DMS53 (cell line): ENCODE data around the gene CAMTA1.
"Not testable (repeated sequence)": the region's sequence is repeated elsewhere in the genome, so short reads cannot be mapped to it uniquely, and the experiment has no call there.

Experiments used
- DNase-seq: peaks from one replicate; lab custom pipeline; 2025; lab: John Stamatoyannopoulos, UW

CAMTA1 gene

DNA sequence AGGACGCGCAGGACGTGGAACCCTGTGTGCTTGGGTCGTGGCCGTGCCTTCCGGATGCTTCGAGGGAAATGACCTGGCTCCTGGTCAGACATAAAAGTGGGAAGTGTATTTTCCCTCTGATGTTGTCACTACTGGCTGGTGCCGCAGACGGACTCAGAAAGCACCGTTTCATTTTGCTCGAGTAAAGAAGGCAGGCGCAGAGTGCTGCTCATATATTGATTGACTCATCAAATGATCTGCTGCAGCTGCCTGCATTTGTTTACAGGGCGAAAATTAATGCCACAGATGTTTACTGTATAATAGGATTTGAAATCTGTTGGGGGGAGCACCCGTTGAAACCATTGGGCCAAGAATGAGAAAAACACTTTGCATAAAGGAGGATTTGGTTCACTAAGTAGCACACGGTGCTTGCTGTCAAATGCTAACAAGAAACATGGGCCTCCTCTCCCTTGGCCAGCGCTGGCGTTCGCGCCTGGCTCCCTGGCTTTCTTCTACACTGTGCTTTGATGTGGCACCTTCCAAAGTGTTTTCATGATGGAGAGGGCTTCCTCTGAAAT lies 365.5 kb downstream of the CAMTA1 start:
- DNase-seq, result no peak

DNA sequence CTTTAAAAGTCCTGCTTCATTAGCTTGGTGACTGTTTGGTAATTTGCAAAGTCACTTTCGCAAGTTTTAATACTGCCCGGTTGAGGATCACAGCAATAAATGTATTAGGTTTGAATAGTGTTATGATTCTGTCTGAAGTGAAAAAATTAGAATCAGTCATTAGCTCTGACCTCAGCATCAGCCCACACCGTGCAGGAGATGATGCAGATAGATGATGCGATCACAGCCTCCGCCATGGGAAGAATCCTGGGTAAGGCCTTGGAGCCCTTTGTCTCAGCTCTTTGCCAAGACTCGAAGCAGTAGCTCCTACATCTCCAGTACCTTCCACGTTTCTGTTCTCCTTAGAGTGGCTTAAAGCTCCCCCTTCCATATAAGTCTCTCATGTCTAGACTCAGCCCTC lies 366.7 kb downstream of the CAMTA1 start:
- no peak for DNase-seq

- DNase-seq, result no peak
These were observed 367.4 kb downstream of the CAMTA1 start for GRCh38 chr1:7152655-7153054.

- no peak for DNase-seq
These were observed 368.2 kb downstream of the CAMTA1 start for GRCh38 chr1:7153464-7153863.

- DNase-seq, result no peak
These were observed 374.0 kb downstream of the CAMTA1 start for GRCh38 chr1:7159116-7159781.

DNA sequence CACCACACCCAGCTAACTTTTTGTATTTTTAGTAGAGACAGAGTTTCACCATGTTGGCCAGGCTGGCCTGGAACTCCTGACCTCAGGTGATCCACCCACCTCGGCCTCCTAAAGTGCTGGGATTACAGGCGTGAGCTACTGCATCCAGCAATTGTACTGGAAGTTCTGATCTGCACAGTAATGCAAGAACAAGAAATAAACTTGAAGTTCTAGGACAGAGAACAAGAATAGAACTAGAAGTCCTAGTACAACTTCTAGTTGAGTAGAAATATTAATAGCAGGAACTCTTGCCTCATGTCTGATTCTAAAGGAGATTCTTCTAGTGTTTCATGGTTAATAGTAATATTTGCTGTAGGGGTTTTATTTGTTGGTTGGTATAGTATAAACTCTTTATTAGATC lies 383.3 kb downstream of the CAMTA1 start:
- DNase-seq, result not testable (repeated sequence)

DNA sequence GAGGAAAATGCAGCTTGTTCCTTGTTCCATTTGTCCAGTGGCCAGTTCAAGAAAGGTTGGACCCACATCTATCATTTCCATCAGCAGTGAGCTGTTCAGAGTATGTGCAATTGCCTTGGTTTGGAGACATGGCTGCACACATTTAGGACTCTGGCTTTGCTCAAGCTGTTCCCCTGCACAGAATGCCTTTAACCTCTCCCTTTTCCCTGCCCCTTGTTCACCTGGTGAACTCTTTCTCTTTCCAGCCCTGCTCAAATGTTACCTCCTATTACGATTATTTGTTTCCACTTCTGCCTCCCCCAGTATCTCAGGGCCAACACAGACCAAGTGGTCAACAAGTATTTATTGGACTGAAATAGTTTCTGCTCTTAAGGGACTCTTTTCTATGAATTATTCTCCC lies 385.9 kb downstream of the CAMTA1 start:
- DNase-seq, result no peak

GRCh38 chr1:7171574-7171973 lies 386.3 kb downstream of the CAMTA1 start:
- DNase-seq, result no peak

DNA sequence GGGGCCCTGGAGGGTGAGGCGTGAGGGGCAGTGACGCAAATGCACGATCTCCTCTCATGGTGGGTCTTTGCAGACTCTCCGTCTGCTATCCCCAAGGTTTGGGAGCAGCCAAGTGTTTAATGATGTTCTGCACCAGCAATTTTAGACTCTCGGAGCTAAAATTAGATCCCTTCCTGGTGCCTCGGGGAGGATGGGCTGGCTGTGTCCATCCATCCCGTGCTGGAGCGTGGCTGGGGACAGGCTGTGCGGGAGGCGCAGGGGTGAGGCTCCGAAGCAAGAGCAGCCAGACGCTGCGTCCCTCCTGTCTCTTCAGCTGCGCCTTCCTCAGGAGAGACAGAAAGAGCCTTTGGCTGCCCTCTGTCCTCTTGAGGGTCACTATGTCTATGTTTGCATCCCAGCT lies 387.6 kb downstream of the CAMTA1 start:
- no peak for DNase-seq

DNA sequence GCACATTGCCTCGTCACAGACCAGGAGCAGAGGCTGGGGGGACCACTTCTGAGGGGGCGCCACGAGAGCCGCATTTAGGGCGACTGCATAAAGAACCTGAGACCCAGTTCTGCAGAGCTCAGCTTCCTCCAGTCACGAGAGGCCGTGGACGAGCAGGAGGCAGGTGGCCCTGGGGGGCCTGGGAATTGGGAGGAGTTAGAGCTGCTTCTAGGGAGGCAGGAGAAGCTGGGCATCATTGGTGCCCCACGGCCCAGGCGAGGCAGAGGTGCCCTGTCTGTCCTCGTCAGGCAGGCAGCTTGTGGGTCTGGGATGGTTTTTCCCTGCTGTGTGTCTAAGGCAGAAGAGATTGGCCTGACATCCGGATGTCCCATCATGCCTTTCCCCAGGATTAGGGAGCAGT lies 389.3 kb downstream of the CAMTA1 start:
- no peak for DNase-seq

GRCh38 chr1:7174980-7175906 lies 390.0 kb downstream of the CAMTA1 start:
- no peak for DNase-seq

GRCh38 chr1:7177021-7177420 lies 391.8 kb downstream of the CAMTA1 start:
- DNase-seq, result peak; percentile 14

DNA sequence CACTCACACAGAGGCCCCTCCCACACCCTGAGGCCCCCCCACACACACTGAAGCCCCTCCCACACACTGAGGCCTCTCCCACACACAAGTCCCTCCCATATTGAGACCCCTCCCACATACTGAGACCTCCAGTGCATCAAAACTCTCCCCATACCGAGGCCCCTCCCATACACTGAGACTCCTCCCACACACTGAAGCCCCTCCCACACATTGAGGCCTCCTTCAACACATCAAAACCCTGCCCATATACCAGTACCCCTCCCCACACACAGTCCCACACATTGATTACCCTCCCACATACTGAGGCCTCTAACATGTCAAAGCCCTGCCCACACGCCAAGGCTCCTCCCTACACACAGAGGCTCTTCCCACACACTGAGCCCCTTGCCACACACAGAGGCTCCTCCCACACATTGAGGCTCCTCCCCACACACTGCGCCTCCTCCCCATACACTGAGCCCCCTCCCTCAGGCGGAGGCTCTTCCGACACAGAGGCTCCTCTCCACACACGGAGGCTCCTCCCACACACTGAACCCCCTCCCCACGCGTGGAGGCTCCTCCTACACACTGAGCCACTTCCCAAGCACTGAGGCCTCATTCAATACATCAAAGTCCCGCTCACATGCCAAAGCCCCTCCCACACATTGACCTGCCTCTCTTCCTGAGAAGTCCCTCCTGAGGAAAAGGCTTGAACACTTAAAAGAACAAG lies 392.3 kb downstream of the CAMTA1 start:
- no peak for DNase-seq

DNA sequence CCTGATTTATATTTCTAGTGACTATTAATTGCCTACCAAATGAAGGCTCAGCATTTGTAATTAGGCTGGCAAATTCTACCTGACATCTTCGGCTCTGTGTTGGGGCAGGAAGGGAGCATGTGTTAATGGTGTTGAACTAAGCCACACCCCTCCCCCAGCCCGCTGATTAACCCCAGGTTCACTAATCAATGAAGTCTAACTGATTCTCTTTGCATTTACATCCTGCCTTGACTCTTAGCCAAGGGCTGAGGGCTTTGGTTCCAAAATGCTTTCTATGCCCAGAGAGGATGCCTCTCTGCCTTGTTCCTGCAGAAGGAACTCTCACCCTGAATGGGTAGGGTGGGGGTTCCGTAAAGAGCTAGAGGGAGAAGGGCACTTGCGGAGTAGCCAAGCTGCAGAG lies 393.1 kb downstream of the CAMTA1 start:
- no peak for DNase-seq

DNA sequence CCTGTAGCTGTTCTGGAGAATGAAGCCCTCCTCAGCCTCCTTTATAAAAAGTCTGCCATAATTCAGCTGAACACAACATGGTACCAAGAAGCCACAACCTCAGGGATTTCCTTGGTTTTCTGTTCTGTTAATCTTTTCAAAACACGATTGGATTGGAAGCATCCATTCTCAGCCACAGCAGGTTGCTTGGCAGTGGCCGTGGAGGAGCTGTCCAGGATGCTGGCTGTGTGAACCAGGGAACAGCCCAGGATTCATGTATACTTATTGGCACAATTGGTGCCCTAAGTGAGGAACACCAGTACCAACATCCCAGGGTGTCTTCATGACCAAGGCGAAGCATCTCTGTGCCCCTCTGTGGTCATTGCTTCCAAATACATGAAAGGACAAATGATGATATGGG lies 393.5 kb downstream of the CAMTA1 start:
- DNase-seq, result no peak

- no peak for DNase-seq
These were observed 400.5 kb downstream of the CAMTA1 start for GRCh38 chr1:7185721-7186120.

DNA sequence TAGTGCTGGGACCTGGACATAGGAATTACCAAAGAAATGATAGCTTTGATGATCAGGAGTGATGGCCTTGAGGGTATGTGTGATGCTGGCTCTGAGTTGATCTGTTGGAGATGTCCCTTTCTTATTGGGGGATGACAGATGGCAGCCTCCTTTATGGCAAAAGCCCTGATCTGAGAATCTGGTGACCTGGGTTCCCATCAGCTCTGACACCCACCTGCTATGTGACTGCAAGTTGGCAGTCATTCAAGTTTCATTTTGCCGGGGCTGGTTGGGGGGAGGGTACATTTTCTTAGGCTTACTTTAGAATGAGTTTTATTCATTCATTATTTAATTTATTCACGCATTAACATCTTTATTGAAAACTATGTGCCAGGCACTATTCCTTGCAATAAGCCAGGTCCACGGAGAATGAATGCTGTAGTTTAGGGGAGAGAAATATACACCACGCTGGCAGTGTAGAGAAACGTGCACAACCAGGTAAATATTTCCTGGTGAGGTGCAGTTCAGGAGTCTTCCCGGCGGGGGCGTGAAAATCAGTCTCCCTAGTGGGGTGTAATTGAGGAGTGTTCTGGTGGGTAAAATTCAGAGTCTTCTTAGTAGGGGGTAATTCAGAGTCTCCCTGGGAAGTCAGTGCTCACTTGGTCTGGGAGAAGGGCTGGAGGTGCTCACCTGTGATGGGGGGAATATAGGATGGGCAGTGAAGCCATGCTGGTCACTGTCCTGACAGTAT lies 401.3 kb downstream of the CAMTA1 start:
- peak; percentile 20 for DNase-seq

GRCh38 chr1:7187112-7187493 lies 401.8 kb downstream of the CAMTA1 start:
- no peak for DNase-seq

DNA sequence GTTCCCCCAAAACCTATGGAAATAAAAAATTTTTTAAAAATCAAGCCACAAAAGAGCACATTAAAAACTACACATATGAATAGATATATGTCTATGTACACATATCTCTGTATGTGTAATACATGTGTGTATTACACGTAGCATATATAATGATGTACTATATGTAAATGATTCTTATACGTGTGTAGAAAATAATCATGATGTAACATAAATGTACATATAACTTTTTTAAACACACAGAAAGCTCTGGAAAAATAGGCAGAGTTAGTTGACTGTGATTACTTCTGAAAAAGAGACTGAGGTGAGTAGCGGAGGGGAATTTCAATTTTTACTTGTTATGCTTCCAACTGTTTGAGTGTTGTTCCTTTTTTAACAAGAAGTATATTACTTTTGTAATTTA lies 405.0 kb downstream of the CAMTA1 start:
- no peak for DNase-seq

GRCh38 chr1:7192453-7192852 lies 407.2 kb downstream of the CAMTA1 start:
- no peak for DNase-seq

DNA sequence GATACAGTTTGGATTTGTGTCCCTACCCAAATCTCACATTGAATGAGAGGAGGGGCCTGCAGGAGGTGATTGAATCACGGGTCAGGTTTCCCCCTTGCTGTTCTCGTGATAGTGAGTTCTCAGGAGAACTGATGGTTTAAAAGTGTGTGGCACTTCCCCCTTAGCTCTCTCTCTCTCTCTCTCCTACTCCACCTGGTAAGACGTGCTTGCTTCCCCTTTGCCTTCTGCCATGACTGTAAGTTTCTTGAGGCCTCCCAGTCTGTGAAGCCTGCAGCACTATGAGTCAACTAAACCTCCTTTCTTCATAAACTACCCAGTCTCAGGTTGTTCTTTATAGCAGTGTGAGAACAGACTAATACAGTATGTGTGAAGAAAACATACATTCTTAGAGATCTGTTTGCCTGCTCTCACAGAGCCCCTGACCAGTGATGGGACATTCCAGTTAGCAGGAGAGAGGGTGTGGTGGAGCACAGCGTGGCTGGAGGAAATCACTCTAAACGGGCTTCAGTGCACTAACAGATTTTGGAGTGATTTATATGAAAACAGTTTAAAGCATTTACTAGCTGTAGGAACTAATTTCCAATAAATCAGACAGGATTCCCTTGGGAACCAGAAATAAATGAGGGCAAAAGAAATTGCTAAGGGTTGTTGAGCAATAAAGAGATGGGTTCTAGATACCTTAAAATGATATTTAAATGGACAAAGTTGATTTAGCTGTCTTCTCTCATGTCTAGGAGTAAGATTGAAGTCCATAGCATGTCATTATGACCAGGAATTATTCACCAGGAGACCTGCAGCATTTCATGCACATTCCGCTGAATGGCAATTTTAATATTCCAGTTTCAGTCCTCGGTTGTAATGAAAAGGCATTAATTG lies 411.0 kb downstream of the CAMTA1 start:
- DNase-seq, result no peak
